Stimulated activated CD8-positive, alpha-beta memory T cell treated with anti-CD3 and anti-CD28 coated beads, Interleukin-15, amount 100 ng/mL, for 4 hours (primary cell): ENCODE data around the gene ZGLP1.
A peak's percentile ranks its signal among the peaks of the same experiment; 100 is the strongest.
"Not testable (repeated sequence)": the region's sequence is repeated elsewhere in the genome, so short reads cannot be mapped to it uniquely, and the experiment has no call there.

Experiments used
- DNase-seq, 2 donors: peaks; one replicate each; pipeline ENCODE4 v3.0.0-alpha.2; 2020; ENCODE audit warnings: low read depth in 2 of 2

ZGLP1 gene

DNA sequence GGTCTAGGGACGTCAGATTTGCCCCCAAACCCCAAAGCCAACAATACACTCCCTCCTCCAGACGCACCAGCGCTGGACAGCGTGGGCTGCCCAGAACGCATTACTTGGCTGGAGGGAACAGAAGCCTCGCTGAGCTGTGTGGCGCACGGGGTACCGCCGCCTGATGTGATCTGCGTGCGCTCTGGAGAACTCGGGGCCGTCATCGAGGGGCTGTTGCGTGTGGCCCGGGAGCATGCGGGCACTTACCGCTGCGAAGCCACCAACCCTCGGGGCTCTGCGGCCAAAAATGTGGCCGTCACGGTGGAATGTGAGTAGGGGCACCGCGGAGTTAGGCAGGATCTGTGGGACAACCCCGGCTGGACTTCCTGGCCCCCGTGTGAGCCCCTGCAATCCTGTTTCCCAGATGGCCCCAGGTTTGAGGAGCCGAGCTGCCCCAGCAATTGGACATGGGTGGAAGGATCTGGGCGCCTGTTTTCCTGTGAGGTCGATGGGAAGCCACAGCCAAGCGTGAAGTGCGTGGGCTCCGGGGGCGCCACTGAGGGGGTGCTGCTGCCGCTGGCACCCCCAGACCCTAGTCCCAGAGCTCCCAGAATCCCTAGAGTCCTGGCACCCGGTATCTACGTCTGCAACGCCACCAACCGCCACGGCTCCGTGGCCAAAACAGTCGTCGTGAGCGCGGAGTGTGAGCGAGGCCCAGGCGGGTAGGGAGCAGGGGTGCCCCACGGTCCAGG, 15.8 kb downstream of the ZGLP1 start:
- DNase-seq: no peak

DNA sequence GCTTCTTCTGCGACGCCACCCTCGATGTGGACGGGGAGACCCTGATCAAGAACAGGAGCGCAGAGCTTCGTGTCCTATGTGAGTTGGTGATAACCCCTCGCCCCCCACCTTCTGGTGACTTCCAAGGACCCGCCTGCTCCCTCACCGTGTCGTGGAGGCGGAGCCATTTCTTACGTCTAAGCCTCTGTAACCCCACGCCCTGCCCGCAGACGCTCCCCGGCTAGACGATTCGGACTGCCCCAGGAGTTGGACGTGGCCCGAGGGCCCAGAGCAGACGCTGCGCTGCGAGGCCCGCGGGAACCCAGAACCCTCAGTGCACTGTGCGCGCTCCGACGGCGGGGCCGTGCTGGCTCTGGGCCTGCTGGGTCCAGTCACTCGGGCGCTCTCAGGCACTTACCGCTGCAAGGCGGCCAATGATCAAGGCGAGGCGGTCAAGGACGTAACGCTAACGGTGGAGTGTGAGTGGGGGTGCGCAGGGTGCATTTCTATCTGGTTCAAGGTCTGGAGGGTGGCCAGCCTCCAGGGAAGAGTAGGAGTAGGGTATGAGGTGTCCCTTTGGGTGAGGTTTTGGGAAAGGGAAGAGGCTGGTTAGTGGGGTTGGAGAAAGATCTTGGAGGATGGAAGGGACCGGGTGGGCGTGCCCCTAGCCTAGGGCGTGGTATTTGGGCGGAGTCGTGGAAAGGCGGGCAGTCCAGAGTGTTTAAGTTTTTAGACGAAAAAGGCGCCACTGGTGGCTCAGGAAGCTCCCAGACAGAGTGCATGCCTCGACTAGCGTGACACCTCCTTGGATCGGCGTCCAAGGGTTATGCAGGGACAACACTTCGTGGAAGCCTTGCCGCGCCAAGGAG, 16.6 kb downstream of the ZGLP1 start:
- no peak for DNase-seq

DNA sequence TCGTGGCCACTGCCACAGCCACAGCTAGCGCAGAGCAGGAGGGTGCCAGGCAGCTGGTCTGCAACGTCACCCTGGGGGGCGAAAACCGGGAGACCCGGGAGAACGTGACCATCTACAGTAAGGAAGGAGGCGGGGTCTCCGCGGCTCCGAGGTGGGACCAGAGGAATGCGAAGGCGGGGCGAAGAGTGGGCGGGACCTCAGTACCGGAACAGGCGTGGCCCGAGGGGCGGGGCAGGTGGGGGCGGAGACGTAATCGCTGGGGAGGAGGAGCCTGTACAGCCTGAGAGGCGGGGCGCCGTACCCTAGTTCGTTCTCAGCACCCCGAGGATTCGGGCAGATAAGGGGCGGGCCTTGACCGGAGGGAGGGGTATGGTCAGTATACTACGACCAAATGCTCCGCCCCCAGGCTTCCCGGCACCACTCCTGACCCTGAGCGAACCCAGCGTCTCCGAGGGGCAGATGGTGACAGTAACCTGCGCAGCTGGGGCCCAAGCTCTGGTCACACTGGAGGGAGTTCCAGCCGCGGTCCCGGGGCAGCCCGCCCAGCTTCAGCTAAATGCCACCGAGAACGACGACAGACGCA, 17.3 kb downstream of the ZGLP1 start:
- DNase-seq: no peak

DNA sequence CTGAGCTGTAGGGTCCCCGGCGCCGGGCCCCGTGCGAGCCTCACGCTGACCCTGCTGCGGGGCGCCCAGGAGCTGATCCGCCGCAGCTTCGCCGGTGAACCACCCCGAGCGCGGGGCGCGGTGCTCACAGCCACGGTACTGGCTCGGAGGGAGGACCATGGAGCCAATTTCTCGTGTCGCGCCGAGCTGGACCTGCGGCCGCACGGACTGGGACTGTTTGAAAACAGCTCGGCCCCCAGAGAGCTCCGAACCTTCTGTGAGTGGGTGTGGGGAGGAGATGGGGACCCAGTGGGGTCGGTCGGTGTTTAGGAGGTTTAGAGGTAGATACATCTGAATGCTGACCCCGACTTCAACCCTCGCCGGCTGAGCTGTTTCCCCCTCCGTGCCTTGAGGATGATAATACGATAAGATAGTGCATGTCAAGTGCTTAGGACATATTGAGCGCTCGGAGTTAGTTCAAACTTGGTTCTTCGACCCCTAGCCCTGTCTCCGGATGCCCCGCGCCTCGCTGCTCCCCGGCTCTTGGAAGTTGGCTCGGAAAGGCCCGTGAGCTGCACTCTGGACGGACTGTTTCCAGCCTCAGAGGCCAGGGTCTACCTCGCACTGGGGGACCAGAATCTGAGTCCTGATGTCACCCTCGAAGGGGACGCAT, 17.9 kb downstream of the ZGLP1 start:
- no peak for DNase-seq

DNA sequence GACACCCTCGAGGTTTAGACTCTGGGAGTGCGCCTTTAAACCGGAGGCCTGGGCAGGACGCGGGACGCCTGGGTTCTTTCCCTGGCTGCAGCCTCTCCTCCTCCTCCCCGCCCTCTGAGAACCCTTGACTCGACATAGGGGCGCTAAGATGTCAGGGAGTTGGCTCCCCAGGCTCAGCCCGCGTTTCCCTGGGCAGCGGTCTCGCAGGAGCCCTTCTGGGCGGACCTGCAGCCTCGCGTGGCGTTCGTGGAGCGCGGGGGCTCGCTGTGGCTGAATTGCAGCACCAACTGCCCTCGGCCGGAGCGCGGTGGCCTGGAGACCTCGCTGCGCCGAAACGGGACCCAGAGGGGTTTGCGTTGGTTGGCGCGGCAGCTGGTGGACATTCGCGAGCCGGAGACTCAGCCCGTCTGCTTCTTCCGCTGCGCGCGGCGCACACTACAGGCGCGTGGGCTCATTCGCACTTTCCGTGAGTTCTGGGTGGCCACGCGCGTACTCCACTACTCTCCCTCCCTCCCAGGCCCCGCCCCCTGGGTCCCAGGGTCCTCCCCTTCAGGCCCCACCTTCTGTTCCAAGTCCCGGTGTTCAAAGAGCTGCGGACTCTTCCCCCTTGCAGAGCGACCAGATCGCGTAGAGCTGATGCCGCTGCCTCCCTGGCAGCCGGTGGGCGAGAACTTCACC, 18.6 kb downstream of the ZGLP1 start:
- DNase-seq: no peak

DNA sequence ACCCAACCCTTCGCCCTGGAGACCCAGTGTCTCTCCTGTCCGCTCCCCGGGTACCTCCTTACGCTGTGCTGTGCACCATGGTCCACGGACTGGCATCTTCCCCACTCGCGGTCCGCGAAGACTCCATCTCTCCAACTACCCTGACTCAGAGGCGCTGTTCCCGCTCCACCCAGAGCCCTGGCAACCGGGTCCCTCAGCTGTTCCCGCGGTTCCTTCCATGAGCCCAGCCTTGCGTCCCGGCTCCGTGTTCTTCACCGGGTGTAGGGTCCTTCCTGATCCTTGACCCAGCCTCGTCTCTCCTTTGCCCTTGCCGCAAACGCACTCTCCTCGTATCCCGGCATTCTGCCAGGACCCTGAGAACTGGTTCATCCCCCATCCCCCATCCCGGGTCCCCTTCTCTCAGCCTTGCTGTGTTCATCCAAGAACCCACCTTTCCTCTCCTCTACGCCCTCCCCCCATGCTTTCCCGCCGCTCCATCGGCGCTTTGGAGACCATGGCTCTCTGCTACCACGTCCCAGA, 19.2 kb downstream of the ZGLP1 start:
- DNase-seq: no peak

DNA sequence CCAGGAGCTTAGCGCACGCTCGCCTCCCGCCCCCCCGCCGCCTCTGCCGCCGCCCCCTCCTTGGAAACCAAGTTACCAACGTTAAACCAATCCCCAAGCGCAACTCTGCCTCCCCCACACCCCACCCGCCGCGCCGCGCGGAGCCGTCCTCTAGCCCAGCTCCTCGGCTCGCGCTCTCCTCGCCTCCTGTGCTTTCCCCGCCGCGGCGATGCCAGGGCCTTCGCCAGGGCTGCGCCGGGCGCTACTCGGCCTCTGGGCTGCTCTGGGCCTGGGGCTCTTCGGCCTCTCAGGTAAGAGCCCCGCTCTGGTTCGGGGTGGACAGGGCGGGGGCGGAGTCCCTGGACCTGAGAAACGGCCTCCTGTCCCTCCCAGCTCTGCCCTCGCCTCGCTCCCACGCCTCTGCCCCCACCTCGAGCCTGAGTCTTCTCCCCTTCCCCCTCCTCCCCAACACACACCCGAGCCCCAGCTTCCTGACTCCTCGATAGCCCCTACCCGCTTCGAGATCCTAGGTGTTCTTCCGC, 19.7 kb downstream of the ZGLP1 start, which contains the start of gene ICAM5:
TSS of gene ICAM5 (plus strand) at position 117 of the 521 bp plus-strand sequence. CDS start at position 209, 92 bp downstream.
- peak in 1 of 2 donors; percentile 56 for DNase-seq

DNA sequence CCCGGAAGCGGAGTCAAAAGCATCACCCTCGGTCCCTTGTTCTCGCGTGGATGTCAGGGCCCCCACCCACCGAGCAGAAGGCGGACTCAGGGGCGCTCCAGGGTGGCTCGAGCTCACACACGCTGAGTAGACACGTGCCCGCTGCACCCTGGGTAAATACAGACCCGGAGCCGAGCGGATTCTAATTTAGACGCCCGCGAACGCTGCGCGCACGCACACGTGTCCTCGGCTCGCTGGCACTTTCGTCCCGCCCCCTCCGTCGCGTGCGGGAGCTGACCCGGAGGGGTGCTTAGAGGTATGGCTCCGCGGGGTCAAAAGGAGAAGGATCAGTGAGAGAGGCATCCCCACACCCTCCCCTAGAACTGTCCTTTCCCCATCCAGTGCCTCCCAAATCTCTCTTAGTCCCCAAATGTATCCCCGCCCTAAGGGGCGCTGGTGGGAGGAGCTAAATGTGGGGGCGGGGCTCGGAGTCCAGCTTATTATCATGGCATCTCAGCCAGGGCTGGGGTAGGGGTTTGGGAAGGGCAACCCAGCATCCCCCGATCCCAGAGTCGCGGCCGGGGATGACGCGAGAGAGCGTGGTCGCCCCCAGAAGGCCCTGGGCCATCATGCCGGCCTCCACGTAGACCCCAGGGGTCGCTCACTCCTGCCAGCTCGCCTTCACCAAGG, 20.3 kb downstream of the ZGLP1 start:
- DNase-seq: no peak

DNA sequence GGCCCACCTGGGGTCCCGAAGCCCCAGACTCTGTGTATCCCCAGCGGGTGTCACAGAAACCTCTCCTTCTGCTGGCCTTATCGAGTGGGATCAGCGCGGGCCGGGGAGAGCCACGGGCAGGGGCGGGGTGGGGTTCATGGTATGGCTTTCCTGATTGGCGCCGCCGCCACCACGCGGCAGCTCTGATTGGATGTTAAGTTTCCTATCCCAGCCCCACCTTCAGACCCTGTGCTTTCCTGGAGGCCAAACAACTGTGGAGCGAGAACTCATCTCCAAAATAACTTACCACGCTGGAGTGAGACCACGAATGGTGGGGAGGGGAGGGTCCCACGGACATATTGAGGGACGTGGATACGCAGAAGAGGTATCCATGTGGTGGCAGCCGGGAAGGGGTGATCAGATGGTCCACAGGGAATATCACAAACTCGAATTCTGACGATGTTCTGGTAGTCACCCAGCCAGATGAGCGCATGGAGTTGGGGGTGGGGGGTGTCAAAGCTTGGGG, 20.9 kb downstream of the ZGLP1 start:
- no peak for DNase-seq

DNA sequence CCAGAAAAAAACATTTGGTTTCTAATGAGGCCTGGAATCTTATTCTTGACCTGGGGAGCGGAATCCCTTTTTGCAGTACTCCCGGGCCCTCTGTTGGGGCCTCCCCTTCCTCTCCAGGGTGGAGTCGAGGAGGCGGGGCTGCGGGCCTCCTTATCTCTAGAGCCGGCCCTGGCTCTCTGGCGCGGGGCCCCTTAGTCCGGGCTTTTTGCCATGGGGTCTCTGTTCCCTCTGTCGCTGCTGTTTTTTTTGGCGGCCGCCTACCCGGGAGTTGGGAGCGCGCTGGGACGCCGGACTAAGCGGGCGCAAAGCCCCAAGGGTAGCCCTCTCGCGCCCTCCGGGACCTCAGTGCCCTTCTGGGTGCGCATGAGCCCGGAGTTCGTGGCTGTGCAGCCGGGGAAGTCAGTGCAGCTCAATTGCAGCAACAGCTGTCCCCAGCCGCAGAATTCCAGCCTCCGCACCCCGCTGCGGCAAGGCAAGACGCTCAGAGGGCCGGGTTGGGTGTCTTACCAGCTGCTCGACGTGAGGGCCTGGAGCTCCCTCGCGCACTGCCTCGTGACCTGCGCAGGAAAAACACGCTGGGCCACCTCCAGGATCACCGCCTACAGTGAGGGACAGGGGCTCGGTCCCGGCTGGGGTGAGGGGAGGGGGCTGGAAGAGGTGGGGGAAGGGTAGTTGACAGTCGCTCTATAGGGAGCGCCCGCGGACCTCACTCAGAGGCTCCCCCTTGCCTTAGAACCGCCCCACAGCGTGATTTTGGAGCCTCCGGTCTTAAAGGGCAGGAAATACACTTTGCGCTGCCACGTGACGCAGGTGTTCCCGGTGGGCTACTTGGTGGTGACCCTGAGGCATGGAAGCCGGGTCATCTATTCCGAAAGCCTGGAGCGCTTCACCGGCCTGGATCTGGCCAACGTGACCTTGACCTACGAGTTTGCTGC, 22.5 kb downstream of the ZGLP1 start, which contains the start of gene ICAM4:
TSS of gene ICAM4 (plus strand) at position 153 of the 935 bp plus-strand sequence. CDS start at position 211, 58 bp downstream.
- no peak for DNase-seq

DNA sequence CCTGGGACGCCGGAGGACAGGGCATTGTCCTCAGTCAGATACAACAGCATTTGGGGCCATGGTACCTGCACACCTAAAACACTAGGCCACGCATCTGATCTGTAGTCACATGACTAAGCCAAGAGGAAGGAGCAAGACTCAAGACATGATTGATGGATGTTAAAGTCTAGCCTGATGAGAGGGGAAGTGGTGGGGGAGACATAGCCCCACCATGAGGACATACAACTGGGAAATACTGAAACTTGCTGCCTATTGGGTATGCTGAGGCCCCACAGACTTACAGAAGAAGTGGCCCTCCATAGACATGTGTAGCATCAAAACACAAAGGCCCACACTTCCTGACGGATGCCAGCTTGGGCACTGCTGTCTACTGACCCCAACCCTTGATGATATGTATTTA, 24.2 kb downstream of the ZGLP1 start:
- DNase-seq: no peak

DNA sequence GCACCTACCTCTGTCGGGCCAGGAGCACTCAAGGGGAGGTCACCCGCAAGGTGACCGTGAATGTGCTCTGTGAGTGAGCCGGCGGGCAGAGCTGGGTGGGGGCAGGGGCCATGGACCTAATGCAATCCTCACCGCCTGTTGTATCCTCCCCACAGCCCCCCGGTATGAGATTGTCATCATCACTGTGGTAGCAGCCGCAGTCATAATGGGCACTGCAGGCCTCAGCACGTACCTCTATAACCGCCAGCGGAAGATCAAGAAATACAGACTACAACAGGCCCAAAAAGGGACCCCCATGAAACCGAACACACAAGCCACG, 24.7 kb downstream of the ZGLP1 start:
- DNase-seq: no peak

DNA sequence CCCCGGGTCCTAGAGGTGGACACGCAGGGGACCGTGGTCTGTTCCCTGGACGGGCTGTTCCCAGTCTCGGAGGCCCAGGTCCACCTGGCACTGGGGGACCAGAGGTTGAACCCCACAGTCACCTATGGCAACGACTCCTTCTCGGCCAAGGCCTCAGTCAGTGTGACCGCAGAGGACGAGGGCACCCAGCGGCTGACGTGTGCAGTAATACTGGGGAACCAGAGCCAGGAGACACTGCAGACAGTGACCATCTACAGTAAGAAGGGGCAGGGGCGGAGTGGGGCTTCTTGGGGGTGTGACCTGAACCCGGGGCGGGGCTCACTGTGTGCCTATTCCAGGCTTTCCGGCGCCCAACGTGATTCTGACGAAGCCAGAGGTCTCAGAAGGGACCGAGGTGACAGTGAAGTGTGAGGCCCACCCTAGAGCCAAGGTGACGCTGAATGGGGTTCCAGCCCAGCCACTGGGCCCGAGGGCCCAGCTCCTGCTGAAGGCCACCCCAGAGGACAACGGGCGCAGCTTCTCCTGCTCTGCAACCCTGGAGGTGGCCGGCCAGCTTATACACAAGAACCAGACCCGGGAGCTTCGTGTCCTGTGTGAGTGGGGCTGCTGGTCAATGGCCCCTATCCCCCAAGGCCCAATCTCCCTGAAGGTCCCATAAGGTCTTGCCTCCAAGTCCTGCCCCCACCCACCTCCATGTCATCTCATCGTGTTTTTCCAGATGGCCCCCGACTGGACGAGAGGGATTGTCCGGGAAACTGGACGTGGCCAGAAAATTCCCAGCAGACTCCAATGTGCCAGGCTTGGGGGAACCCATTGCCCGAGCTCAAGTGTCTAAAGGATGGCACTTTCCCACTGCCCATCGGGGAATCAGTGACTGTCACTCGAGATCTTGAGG, 25.3 kb downstream of the ZGLP1 start:
- DNase-seq: no peak

DNA sequence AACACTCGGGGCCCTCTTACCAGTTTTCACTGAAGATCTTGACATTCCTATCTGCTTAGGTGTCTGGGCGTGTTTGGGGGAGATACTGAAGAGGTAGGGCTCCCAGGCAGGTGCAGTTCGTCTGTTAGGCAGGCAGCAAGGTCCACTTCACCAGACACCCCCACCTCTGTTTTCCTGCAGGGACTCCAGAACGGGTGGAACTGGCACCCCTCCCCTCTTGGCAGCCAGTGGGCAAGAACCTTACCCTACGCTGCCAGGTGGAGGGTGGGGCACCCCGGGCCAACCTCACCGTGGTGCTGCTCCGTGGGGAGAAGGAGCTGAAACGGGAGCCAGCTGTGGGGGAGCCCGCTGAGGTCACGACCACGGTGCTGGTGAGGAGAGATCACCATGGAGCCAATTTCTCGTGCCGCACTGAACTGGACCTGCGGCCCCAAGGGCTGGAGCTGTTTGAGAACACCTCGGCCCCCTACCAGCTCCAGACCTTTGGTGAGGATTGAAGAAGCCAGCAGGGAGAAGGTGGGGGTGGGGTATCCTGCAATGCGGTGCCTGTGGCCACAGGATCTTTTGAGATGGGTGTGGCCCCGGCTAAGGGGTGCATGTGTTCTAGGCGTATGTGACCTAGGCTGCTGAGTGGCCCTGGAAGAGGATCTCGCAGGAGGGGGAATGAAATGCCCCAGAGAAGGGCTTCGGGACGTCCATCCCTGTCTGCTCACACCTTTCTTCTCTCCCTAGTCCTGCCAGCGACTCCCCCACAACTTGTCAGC, 26.1 kb downstream of the ZGLP1 start:
- DNase-seq: no peak

DNA sequence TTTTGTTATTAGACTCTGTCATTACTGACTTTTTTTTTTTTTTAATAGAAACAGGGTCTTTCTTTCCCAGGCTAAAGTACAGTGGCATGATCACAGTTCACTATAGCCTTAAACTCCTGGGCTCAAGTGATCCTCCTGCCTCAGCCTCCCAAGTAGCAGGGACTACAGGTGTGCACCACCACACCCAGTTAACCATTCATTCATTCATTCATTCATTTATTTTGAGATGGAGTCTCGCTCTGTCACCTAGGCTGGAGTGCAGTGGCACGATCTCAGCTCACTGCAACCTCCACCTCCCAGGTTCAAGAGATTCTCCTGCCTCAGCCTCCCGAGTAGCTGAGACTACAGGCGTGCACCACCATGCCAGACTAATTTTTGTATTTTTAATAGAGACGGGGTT, 27.6 kb downstream of the ZGLP1 start:
- DNase-seq: not testable (repeated sequence)

DNA sequence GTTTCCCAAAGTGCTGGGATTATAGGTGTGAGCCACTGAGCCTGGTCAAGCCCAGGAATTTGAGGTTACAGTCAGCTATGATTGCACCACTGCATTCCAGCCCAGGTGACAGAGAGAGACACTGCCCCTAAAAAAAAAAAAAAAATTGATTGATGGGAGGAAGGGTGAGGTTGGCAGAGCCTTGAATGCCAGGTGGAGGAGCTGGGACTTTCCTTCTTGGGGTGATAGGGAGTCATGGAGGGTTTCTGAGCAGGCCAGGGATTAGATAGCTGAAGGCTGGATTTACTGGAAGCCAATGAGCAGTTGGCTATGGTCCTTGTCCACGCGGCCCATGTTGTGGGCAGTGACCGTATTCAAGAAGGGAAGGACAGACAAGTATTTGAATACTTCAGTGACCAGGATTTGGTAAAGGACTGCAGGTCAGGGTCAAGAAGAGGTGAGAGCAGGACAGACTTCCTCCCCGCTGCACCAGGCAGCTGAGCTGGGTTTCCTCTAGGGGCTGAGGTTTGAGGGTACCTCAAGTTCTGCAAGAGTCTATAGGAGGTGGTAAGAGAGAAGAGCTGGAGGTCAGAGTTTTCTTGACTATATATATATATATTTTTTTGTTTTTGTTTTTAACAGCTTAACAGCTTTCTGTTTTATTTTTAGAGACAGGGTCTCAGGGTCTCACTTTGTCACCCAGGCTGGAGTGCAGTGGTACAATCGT, 29.7 kb downstream of the ZGLP1 start:
- DNase-seq: no peak

DNA sequence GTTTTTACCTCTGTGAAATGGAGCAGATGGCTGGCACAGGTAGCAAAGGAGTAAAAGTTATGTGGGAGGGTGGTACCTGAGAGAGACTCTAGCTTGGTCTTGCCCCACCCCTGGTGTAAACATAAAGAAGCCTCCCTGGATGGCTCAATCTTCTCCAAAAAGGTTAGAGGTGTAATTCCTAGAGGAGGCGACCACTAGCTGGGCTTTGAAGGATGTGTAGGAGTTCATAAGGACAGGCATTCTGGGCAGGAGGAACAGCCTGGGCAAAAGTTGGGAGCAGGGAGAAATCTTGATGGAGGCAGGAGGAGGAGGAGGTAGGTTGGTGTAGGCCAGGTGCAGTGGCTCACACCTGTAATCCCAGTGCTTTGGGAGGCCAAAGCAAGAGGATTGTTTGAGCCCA, 30.7 kb downstream of the ZGLP1 start:
- no peak for DNase-seq
